Colonic mucosa (tissue), 4 donors: ENCODE results near the gene COMP. TPM values are rescaled to one million over a fixed set of nuclear protein-coding genes. Genes with fewer than 3 reads are reported as not detected.

Experiments
- DNase-seq: peaks from one replicate; pipeline ENCODE4 v3.0.0-alpha.2; 2020
- H3K27ac ChIP-seq: fragments of 200-600 bp; one replicate; pipeline ENCODE4 v1.8.0; 2021
- H3K27me3 ChIP-seq: fragments of 200-600 bp; one replicate; pipeline ENCODE4 v1.8.0; 2021
- H3K36me3 ChIP-seq: fragments of 200-600 bp; one replicate; pipeline ENCODE4 v1.8.0; 2021
- H3K4me1 ChIP-seq: fragments of 200-600 bp; one replicate; pipeline ENCODE4 v1.8.0; 2021; ENCODE audit warnings: mild to moderate bottlenecking
- H3K4me3 ChIP-seq: fragments of 200-600 bp; one replicate; pipeline ENCODE4 v1.8.0; 2021
- H3K9ac ChIP-seq, 2 donors: one replicate each; pipeline ENCODE4 v1.7.0; 2013; ENCODE audit warnings: control low read depth in 2 of 2, low read depth in 2 of 2, low read length in 2 of 2
- H3K9me3 ChIP-seq: fragments of 200-600 bp; one replicate; pipeline ENCODE4 v1.8.0; 2021
- CTCF ChIP-seq: fragments of 200-600 bp; IDR thresholded peaks from one replicate; pipeline ENCODE4 v1.8.0; 2022; ENCODE audit warnings: antibody characterized with exemption, mild to moderate bottlenecking
- intact Hi-C: fragments of 100-400 bp; cut with DNase I; formaldehyde crosslinking; loops from one replicate; pipeline ENCODE4 v1.14.1; 2022
- total RNA-seq, 2 donors: library from RNA; stranded (reverse); fragmentation: NEBNext Ultra II Directional in 1 of 2; extraction: Animal tissue kit (Norgen Biotek cat#: 25700) in 1 of 2; gene quantifications; one replicate each; pipeline ENCODE4 v1.2.1, GENCODE V29; 2021
- donor health status: healthy.
- donor health status: DM: no; HTN: no; CAD: no.
- donor health status: DM: no; HTN: no; CAD: no.

Gene COMP
- total RNA-seq, 2 donors from 2014 or later = 0.13 TPM; not detected in 1

GRCh38 chr19:18792661-18793060 lies 1.6 kb upstream of the COMP start:
- TF ChIP-seq CTCF = no peak
- peaks cover 61% of the 10 kb centered on the region for H3K27me3 ChIP-seq
- H3K9me3 ChIP-seq = no peaks in the 10 kb centered on the region
- no peak overlapping the region for H3K27ac ChIP-seq
- H3K9ac ChIP-seq = no peak overlapping the region
- intact Hi-C loops = no loop called here
- no peak for DNase-seq
- no peak overlapping the region for H3K4me3 ChIP-seq
- H3K4me1 ChIP-seq = peaks cover 11% of the 10 kb centered on the region
- no peaks in the 10 kb centered on the region for H3K36me3 ChIP-seq

GRCh38 chr19:18791315-18791678 lies 192 bp upstream of the COMP start:
- TF ChIP-seq CTCF = no peak
- no peaks in the 10 kb centered on the region for H3K36me3 ChIP-seq
- no peak for DNase-seq
- no peak overlapping the region for H3K27ac ChIP-seq
- H3K9me3 ChIP-seq = no peaks in the 10 kb centered on the region
- intact Hi-C loops = no loop called here
- peaks cover 11% of the 10 kb centered on the region for H3K4me1 ChIP-seq
- H3K4me3 ChIP-seq = no peak overlapping the region
- no peak overlapping the region for H3K9ac ChIP-seq
- peaks cover 70% of the 10 kb centered on the region for H3K27me3 ChIP-seq

- no peak overlapping the region for H3K27ac ChIP-seq
- H3K9ac ChIP-seq = peak overlapping the region in 1 of 2 donors; percentile 43
- DNase-seq = no peak
- no peak overlapping the region for H3K4me3 ChIP-seq
- H3K27me3 ChIP-seq = peaks cover 74% of the 10 kb centered on the region
- intact Hi-C loops = no loop called here
- TF ChIP-seq CTCF = no peak
- H3K9me3 ChIP-seq = no peaks in the 10 kb centered on the region
- peaks cover 11% of the 10 kb centered on the region for H3K4me1 ChIP-seq
- no peaks in the 10 kb centered on the region for H3K36me3 ChIP-seq
Measured at GRCh38 chr19:18789883-18790565, 1.1 kb downstream of the COMP start.

- peaks cover 11% of the 10 kb centered on the region for H3K4me1 ChIP-seq
- no peaks in the 10 kb centered on the region for H3K9me3 ChIP-seq
- intact Hi-C loops = no loop called here
- no peaks in the 10 kb centered on the region for H3K36me3 ChIP-seq
- peaks cover 74% of the 10 kb centered on the region for H3K27me3 ChIP-seq
- no peak overlapping the region for H3K27ac ChIP-seq
- no peak overlapping the region for H3K4me3 ChIP-seq
- TF ChIP-seq CTCF = no peak
- no peak overlapping the region for H3K9ac ChIP-seq
- DNase-seq = no peak
Measured at GRCh38 chr19:18789422-18789869, 1.7 kb downstream of the COMP start.

GRCh38 chr19:18788529-18789421 lies 2.3 kb downstream of the COMP start:
- H3K4me1 ChIP-seq = peaks cover 11% of the 10 kb centered on the region

More at GRCh38 chr19:18788529-18789421, 2.3 kb downstream of the COMP start:
- no peak for DNase-seq
- Histone ChIP-seq H3K9ac (no peak overlapping the region), H3K27me3 (peaks cover 74% of the 10 kb centered on the region), H3K36me3 (no peaks in the 10 kb centered on the region), H3K27ac (no peak overlapping the region), H3K9me3 (no peaks in the 10 kb centered on the region), H3K4me3 (no peak overlapping the region)
- intact Hi-C loops = no loop called here
- TF ChIP-seq CTCF = no peak
